GM23248 (cell line): ENCODE data around the gene RNASEH2B. TPM values are rescaled to one million over a fixed set of nuclear protein-coding genes. Genes with fewer than 3 reads are reported as not detected.

Experiments used
- DNase-seq: peaks from one replicate; pipeline ENCODE4 v3.0.0-alpha.2; 2015
- H2AFZ ChIP-seq: fragments of 200-600 bp; sonication (generic); 2 replicates; pipeline ENCODE4 v1.6.1; 2016; ENCODE audit warnings: antibody characterized with exemption
- H3F3A ChIP-seq: fragments of 200-600 bp; sonication (generic); 2 replicates; pipeline ENCODE4 v1.6.1; 2016; ENCODE audit warnings: mild to moderate bottlenecking, antibody characterized with exemption, mixed run types; ENCODE audit not compliant: insufficient read depth
- H3K27ac ChIP-seq: fragments of 200-600 bp; sonication (generic); 2 replicates; pipeline ENCODE4 v1.5.1; 2016; ENCODE audit warnings: mild to moderate bottlenecking
- H3K27me3 ChIP-seq: fragments of 200-600 bp; sonication (generic); replicated peaks from 2 replicates; pipeline ENCODE4 v1.6.1; 2016; ENCODE audit warnings: mild to moderate bottlenecking; ENCODE audit not compliant: insufficient read depth
- H3K36me3 ChIP-seq: fragments of 200-600 bp; sonication (generic); 2 replicates; pipeline ENCODE4 v1.6.1; 2016; ENCODE audit warnings: low read depth, mild to moderate bottlenecking
- H3K4me1 ChIP-seq: fragments of 200-600 bp; sonication (generic); 2 replicates; pipeline ENCODE4 v1.6.1; 2016; ENCODE audit warnings: mild to moderate bottlenecking; ENCODE audit not compliant: insufficient read depth
- H3K4me2 ChIP-seq: fragments of 200-600 bp; sonication (generic); one replicate; pipeline ENCODE4 v1.6.1; 2016; ENCODE audit warnings: mild to moderate bottlenecking; ENCODE audit not compliant: unreplicated experiment
- H3K4me3 ChIP-seq: fragments of 200-600 bp; sonication (generic); 2 replicates; pipeline ENCODE4 v1.5.1; 2016; ENCODE audit warnings: mild to moderate bottlenecking
- H3K79me2 ChIP-seq: fragments of 200-600 bp; sonication (generic); 2 replicates; pipeline ENCODE4 v1.6.1; 2016; ENCODE audit warnings: mild to moderate bottlenecking; ENCODE audit not compliant: insufficient read depth
- H3K9ac ChIP-seq: fragments of 200-600 bp; sonication (generic); 2 replicates; pipeline ENCODE4 v1.6.1; 2016; ENCODE audit warnings: mild to moderate bottlenecking
- H3K9me2 ChIP-seq: fragments of 200-600 bp; sonication (generic); 2 replicates; pipeline ENCODE4 v1.6.1; 2016; ENCODE audit warnings: mixed run types, mild to moderate bottlenecking, moderate library complexity; ENCODE audit not compliant: insufficient read depth
- H3K9me3 ChIP-seq: fragments of 200-600 bp; sonication (generic); one replicate; pipeline ENCODE4 v1.6.1; 2017; ENCODE audit warnings: low read depth
- H4K20me1 ChIP-seq: fragments of 200-600 bp; sonication (generic); 2 replicates; pipeline ENCODE4 v1.6.0; 2016; ENCODE audit not compliant: insufficient read depth
- EZH2 ChIP-seq: fragments of 200-600 bp; sonication (generic); IDR thresholded peaks from 2 replicates; pipeline ENCODE4 v1.6.1; 2018; ENCODE audit warnings: antibody characterized with exemption, mild to moderate bottlenecking; ENCODE audit not compliant: insufficient read depth, poor library complexity, severe bottlenecking
- EZH2phosphoT487 ChIP-seq: fragments of 200-600 bp; sonication (generic); IDR thresholded peaks from 2 replicates; pipeline ENCODE4 v1.6.1; 2018; ENCODE audit warnings: antibody characterized with exemption, moderate library complexity, mild to moderate bottlenecking, low read depth; ENCODE audit not compliant: insufficient read depth
- WGBS, 2 experiments: methylation state at CpG; one replicate each; pipeline ENCODE4 v1.1.6; 2015 to 2017; ENCODE audit warnings: low lambda C conversion rate in 2 of 2, low coverage in 1 of 2; ENCODE audit errors: missing lambda C conversion rate in 2 of 2; 5-methylcytosine and 5-hydroxymethylcytosine counted together
- in situ Hi-C: fragments of 300-500 bp; cut with MboI; formaldehyde crosslinking; loops from 2 replicates; pipeline ENCODE4 v1.15.0; 2020
- polyA plus RNA-seq: library from polyadenylated mRNA; unstranded; fragments of >200 nt; fragmentation: Nextera tagmentation; extraction: Ambion mirVana; gene quantifications from 2 replicates; pipeline ENCODE4 v1.2.1, GENCODE V29; 2016
- total RNA-seq: library from RNA; depleted of rRNA; stranded (reverse); fragments of >200 nt; shearing (Covaris generic); gene quantifications from 2 replicates; pipeline ENCODE4 v1.2.3, GENCODE V29; 2014

The RNASEH2B gene
- total and polyA plus RNA-seq, 2 experiments from 2014 or later, result 27.9 to 28.3 TPM

DNA sequence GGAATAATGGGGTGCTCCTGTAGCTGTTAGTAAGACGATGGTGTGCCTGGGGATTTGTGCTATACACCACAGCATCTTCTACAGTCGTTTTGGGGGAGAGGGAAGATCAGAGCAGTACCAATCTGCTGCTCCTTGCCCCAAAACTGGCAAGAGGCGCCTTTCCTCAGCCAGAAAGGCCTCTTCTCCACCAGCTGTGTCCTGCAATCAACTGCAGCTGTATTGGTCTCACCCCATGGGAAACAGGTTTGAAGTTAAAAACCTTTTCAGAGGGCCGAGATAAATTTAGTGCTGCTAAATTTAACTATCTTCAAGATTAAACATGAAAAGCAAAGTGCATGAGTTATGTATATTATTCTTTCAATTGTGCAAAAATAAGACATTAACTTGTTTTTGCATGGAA, 1.2 kb upstream of the RNASEH2B start:
- Histone ChIP-seq H3K27ac (no peak overlapping the region), H3K79me2 (peaks cover 30% of the 10 kb centered on the region), H4K20me1 (no peaks in the 10 kb centered on the region), H3K36me3 (no peaks in the 10 kb centered on the region), H3F3A (peaks cover 20% of the 10 kb centered on the region), H3K4me1 (peaks cover 17% of the 10 kb centered on the region), H3K4me3 (no peak overlapping the region), H3K9me3 (no peaks in the 10 kb centered on the region), H3K9me2 (no peaks in the 10 kb centered on the region), H3K9ac (no peak overlapping the region), H3K27me3 (no peaks in the 10 kb centered on the region), H3K4me2 (no peak overlapping the region), H2AFZ (no peak overlapping the region)
- WGBS, 2 experiments, result 85 to 87% methylated on average over 4 of the region's 4 CpGs
- in situ Hi-C loops, result no loop called here
- no peak for DNase-seq
- no peak for TF ChIP-seq EZH2phosphoT487
- TF ChIP-seq EZH2, result no peak

- peak overlapping the region; percentile 57 for H3K27ac ChIP-seq
- peak overlapping the region; percentile 95 for H2AFZ ChIP-seq
- WGBS, 2 experiments, result 2 to 3% methylated on average over 13 of the region's 13 CpGs
- in situ Hi-C loops, result no loop called here
- peak overlapping the region; percentile 89 for H3K4me3 ChIP-seq
- no peaks in the 10 kb centered on the region for H3K27me3 ChIP-seq
- H3K9me3 ChIP-seq, result no peaks in the 10 kb centered on the region
- peak; percentile 71 for DNase-seq
- peaks cover 34% of the 10 kb centered on the region for H3F3A ChIP-seq
- peaks cover 36% of the 10 kb centered on the region for H3K79me2 ChIP-seq
- H3K4me2 ChIP-seq, result peak overlapping the region; percentile 88
- H3K9ac ChIP-seq, result peak overlapping the region; percentile 93
- H4K20me1 ChIP-seq, result no peaks in the 10 kb centered on the region
- no peaks in the 10 kb centered on the region for H3K36me3 ChIP-seq
- H3K4me1 ChIP-seq, result peaks cover 32% of the 10 kb centered on the region
- TF ChIP-seq EZH2 (no peak), EZH2phosphoT487 (no peak)
- no peaks in the 10 kb centered on the region for H3K9me2 ChIP-seq
Measured at GRCh38 chr13:50910485-50910805, 854 bp downstream of the RNASEH2B start.

DNA sequence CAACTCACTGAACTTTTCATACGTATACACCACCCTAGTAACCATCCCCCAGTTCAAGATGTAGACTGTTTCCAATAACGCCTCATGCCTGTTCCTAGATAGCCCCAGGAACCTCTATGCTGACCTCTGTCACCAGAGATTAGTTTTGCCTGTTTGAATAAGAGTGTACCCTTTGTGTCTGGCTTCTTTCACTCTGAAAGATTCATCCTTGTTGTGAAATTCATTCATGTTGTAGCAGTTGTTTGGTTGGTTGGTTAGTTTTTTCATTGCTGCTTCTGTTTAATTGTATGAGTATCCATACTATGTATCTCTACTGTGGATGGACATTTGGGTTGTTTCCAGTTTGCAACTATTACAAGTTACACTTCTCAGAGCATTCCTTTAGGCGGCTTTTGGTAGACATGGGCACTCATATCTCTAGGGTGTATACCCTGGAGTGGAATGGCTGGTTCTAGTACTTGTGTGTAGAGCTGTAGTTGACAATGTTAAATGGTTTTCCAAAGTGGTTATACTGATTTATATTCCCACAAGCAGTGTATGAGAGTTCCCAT, 1.6 kb downstream of the RNASEH2B start:
- WGBS, 2 experiments, result 44 to 46% methylated on average over 3 of the region's 3 CpGs
- Histone ChIP-seq H3K9me3 (no peaks in the 10 kb centered on the region), H3K9me2 (no peaks in the 10 kb centered on the region), H3F3A (peaks cover 37% of the 10 kb centered on the region), H3K4me1 (peaks cover 32% of the 10 kb centered on the region), H3K79me2 (peaks cover 44% of the 10 kb centered on the region), H3K9ac (peak overlapping the region; percentile 93), H2AFZ (peak overlapping the region; percentile 95), H3K36me3 (no peaks in the 10 kb centered on the region), H3K4me3 (peak overlapping the region; percentile 89), H3K4me2 (peak overlapping the region; percentile 88), H3K27me3 (no peaks in the 10 kb centered on the region), H3K27ac (no peak overlapping the region), H4K20me1 (no peaks in the 10 kb centered on the region)
- in situ Hi-C loops, result no loop called here
- peak; percentile 39 for DNase-seq
- TF ChIP-seq EZH2phosphoT487 (no peak), EZH2 (no peak)

DNA sequence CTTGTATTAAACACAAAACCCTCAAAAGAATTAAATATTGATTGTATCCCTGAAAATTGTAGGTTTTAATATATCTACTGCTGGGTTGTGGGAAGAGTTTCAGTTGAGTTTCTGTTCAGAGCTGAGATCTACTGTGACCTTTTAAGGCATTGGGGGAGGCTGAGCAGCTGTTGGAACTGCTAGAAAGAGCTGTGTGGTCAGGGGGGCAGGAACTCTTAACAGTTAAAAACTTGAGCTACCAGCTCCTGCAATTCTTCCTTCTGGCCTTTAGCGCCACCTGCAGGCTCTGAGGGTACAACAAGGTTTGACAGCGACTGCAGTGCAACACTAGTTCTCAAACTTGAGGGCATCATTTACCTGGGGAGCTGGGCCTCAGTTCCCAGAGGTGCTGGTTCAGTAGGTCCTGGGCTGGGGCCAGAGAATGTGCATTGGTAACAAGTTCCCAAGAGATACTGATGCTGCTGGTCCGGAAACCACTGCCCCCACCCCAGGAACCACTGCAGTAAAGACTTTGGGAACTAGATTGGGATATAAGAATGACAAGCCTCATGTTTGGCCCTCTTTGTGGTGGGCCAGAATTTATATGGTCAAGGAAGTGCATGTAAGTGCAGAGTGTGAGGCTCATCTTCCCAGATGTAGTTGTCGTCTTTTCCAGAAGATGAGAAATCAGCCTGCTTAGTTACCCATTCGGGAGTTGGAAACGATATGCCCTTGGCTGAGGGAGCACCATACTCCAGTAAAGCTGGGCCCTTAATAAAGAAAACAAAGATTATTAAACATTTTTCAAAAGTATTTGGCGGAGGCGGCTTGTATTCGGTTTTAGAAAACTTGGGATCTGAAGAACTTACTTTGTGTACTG, 2.6 kb downstream of the RNASEH2B start:
- DNase-seq, result peak; percentile 86
- Histone ChIP-seq H3K27me3 (no peaks in the 10 kb centered on the region), H4K20me1 (no peaks in the 10 kb centered on the region), H3K27ac (no peak overlapping the region), H3K36me3 (no peaks in the 10 kb centered on the region), H3K79me2 (peaks cover 54% of the 10 kb centered on the region), H3K9ac (no peak overlapping the region), H3K4me2 (peak overlapping the region; percentile 88), H3K9me3 (no peaks in the 10 kb centered on the region), H3K4me3 (no peak overlapping the region), H2AFZ (peak overlapping the region; percentile 4; the same call in 1 of the 2 replicates), H3K9me2 (no peaks in the 10 kb centered on the region), H3F3A (peaks cover 37% of the 10 kb centered on the region), H3K4me1 (peaks cover 32% of the 10 kb centered on the region)
- TF ChIP-seq EZH2phosphoT487, result no peak
- no peak for TF ChIP-seq EZH2
- 64 to 69% methylated on average over 9 of the region's 9 CpGs for WGBS, 2 experiments
- in situ Hi-C loops, result no loop called here
